Measurements from ENCODE around the gene TEX261.
"Not testable (repeated sequence)": the region's sequence is repeated elsewhere in the genome, so short reads cannot be mapped to it uniquely, and the experiment has no call there.

The TEX261 gene

DNA sequence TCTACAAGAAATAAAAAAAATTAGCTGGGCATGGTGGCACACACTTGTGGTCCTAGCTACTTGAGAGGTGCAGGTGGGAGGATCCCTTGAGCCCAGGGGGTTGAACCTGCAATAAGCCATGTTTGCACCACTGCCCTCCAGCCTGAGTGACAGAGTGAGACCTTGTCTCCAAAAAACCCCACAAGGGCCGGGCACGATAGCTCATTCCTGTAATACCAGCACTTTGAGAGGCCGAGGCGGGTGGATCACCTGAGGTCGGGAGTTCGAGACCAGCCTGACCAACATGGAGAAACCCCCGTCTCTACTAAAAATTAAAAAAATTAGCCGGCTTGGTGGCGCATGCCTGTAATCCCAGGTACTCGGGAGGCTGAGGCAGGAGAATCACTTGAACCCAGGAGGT, 5.3 kb upstream of the TEX261 start:
- DNase-seq = not testable (repeated sequence)

DNA sequence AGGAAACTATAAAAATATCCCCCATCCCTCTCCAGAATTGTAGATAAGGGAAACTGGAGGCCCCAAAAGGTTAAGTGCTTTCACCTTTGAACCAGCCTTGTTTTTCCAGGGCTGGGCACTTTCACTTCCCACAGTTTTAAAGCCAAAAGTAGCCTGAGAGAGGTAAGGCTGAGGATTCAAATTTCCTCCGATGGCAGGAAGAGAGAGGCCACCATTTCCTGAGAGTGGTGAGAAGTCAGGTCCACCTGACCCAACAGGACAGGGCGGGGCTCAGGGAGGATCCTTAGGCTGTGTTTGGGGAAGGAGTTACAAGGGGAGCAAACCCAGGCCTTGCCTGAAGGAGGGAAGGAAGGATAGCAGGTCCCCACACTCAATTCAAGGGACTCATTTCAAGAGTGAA, 4.7 kb upstream of the TEX261 start:
- no peak for DNase-seq

DNA sequence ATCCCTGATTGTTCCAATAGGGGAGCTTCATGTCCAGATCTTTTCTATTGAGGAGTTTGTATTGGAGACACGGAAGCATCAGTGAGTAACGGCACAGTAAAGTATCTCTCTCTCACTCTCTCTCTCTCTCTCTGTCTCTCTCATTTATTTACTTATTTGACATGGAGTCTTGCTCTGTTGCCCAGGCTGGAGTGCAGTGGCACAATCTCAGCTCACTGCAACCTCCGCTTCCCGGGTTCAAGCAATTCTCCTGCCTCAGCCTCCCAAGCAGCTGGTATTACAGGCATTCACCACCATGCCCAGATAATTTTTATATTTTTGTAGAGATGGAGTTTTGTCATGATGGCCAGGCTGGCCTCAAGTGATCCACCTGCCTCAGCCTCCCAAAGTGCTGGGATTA, 4.2 kb upstream of the TEX261 start:
- DNase-seq = not testable (repeated sequence)

DNA sequence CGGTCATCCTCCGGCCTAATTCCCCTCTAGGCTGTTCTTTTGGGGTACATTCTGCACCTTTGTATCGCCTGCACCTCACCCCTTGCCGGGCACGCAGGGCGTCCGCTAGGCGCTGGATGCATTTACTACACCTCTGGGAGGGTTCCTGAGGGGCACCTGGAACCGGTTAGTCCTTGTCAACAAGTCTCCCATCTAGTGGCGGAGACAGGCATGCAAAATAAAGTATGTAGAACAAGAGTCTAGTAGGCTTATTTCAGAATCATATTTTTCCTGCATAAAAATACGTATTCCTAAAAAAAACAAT, 705 bp upstream of the TEX261 start:
- DNase-seq = peak; percentile 28

DNA sequence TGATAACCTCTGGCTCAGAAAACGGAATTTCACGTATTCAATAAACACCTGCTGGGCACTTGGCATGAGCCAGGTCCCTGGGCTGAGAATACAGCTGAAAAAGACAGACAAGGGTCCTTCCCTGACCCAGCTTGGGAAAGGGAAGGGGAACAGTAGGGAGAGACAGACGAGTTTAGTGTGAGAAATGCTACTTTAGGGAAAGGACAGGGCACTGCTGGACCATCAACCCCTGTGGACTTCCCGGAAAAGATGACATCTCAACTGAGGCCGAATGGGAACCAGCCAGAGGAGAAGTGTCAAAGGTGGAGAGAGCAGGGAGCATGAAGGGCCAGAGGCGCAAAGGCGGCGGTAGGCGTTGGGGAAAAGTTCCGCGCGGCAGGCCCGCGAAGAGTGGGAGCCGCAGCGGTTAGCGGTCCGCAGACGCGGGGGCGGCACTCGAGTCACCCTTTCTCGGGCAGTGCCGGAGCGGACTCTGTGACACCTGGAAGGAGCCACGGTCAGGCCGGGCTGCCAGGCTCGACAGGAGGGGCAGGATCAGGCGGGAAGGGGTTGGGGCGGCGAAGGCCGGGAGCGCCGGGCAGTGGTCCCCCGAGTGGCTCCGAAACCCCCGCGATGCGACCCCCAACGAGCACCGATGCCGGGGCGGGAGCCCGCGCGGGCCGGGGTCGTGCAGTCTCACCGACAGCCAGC, 519 bp downstream of the TEX261 start:
- peak; percentile 4 for DNase-seq

DNA sequence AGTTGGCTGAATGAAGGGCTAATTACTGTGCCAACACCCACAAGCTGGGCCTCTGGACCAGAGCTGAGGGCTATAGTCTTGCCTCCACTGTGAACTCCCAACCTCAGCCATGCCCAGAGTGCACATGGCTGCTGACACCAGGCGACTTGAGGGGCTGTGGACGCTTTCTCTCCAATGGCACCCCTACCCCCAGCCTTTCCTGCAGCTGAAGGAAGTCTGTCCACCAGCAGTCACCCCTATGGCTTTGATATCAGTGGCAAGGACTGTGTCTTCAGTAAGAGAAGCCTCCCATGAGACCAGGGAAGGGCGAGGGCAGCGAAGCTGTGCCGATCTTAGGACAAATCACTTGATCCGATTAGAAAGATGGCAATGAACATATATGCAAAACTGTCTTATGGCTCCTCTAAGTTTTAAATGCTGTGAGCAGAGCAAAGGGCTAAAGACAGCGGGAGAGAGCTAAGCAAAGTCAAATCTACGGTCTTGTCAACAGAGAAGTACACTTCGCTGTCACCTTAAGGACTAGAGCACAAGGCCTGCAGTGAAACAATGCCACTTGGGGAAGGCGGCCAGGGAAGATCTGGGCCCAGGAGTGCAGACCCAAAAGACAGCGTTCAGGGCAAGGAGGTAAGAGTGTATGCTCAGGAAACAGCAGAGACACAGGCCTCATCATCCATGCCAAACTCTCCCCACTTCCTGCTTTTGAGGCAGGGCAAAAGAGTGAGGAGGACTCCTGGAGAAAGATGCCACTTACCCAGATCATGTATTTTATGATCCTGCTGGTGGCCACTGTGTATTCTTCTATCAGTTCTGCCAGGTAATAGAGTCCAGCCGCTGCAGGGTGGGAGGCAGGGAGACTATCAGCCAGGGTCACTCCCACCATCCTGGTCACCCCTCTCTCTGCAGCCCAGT, 1.5 kb downstream of the TEX261 start:
- DNase-seq = no peak

DNA sequence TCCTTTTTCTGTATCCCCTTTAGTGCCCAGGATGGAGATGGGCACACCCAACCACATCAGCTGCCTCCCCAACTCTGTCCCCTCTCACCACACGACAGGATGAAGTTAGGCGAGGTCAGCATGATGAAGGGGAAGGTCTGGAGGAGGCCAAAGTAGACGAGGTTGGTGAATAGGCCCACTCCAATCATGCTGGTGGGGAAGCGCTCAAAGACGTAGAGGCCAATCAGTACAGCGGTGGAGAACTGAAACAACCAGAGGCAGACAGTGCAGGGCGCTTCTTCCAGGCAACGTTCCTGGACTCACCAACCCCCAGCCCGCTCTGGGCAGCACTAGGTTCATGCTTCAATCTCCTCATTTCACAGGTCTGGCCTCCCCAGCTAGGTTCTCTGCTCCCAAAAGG, 2.9 kb downstream of the TEX261 start:
- no peak for DNase-seq

DNA sequence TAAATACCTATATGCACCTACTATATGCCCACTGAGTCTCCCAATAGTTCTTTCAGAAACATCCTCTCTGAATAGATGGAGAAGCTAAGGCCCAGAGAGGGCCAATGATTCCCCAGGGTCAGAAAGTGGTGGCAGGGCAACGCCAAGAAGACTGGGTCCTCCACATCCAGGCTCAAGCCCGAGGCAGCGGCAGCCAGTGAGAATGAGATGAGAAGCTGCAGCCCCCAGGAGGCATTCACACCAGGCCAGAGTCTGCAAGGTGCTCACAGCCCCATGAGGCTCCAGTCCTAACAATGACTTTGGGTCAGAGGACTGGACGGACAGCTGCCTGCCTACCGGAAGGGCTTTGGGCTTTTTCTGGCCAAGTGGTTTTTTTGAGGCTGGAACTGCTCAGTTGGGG, 3.5 kb downstream of the TEX261 start:
- DNase-seq = no peak

DNA sequence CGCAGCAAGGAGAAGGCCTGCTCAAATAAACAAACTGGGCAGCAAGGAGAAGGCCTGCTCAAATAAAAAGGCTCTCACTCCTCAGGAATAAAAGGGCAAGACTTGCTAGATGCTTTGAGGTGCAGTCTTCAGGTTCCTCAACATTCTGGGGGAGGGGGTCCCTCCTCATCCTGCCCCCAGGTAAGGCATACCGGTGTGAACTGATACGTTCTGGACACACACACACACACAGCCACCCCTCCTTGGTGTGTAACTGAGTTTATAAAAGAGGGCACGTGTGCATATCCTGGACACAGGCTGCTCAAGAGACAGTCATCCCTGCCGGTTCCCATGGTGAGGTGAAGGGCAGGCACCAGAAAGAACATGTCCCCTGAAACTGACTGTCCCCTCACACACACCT, 4.5 kb downstream of the TEX261 start:
- DNase-seq = no peak

DNA sequence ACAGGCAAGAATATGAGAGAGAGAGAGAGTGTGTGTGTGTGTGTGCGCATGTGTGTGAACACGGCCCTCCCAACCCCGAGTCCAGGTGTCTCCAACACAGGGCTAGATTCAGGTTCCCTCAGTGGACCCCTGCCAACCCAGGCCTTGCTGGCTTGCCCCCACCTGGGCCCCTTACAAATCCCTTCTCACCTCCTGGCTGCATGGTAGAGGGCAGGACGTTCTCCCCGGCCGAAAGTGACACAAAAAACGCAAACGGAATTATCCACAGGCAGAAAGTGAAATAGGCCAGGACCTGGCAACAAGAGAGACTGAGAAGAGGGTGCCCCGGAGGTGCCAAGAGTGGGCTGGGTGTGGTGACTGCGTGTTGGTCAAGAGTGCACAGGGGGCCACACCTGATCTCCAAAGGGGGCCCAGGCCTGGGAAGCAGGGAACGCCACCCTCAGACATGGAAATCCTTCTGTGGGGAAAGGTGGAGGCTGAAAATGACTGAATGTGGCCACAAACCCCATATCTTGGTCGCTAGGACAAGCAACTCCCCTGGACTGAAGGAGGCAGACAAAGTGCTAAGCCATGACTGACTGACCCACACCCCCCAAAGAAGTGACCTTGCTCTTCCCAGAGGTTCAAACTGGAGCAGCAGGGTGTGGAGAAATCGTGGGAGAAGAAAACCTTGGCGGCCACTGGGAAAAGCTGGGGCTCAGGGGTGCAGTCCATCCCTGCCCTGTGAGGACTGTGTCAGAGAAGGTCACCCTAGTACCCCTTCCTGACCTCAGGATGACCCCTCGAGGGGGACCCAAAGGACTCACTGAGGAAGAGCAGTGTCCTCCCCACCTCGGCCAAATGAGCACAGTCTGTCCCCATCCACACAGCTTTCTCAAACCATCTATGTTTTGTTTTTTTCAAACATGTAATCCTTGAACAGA, 5.7 kb downstream of the TEX261 start:
- DNase-seq = no peak

DNA sequence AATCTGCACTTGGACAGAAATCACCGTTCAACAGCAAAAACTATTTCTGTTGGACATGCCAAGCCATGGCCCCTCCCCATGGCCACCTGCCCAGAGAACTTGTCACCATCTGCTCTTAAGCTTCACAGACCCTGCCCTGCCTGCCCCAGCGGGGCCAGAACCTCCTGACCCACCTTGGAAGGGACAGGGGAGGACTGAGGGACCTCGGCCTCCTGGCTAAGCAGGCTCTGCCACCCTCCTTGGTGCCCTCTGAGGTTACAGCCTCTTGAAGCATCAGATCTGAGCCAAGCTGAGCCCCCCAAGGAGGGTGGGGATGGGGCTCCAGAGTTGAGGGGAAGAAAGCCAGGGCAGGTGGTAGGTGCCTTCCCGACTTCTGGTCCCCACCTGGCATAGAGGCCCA, 6.5 kb downstream of the TEX261 start:
- no peak for DNase-seq

DNA sequence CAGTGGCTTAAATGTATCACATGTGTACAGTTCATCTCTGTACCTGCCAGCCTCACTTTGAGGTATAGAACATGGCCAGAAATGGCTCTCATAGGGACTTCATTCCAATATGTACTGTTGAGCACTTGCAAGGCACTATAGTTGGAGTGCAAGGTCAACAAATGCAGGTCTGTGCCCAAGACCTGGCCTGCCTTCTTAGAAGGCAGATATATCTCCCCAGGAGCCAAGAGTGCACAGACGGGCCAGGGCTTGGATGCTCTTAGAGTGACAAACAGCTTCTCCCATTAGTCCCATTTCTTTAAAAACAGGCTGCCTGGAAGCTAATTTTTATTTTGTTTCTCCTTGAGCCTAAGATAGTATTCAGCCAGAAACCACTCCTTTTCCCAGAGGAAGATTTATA, 7.3 kb downstream of the TEX261 start:
- DNase-seq = no peak

DNA sequence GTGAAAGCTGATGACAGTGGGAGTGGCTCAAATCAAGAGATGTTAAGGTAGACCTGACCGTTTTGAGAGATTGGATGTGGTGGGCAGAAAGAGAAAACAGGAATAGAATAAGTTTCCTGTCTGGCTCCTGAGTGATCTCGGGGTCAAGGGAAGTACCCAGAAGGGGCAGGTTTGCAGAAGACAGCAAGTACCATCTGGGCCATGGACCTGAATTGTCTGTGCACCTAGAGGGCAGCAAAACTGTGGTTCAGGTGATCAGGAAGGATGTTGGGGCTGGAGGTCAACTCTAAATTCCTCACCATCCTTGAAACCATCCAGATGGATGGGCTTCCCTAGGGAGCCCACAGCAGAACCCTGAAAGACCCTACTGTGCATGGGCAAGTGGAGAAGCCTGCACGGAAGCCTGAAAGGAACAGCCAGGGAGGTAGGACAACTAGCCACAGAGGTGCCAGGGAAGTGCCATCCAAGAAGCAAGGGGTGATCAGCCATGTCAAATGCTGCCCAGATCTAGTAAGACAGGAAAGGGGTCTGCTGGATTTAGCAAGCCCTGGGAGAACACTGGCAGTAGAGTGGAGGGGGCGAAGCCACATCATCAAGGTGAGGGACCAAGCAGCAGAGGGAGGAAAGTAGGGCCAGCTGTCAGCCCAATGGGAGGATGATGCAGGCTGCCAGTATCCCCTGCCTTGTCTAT, 8.0 kb downstream of the TEX261 start:
- no peak for DNase-seq

DNA sequence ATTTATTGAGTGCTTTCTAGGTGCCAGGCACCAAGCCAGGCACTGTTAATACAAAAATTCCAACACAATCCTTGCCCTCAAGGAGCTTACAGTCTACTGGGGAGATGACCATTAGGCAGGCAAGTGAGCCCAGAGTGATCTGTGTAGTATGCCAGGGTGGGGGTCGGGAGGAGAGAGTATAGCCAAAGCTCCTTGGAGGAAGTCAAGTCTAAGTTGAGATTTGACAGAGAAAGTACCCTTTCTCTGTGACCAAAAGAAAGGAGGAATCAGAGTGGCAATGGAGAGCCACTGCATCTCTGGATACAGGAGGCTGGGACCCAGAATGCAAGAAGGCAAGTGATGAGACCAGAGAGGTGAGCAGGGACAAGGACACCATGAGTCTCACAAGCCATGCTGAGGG, 8.7 kb downstream of the TEX261 start:
- DNase-seq = no peak

DNA sequence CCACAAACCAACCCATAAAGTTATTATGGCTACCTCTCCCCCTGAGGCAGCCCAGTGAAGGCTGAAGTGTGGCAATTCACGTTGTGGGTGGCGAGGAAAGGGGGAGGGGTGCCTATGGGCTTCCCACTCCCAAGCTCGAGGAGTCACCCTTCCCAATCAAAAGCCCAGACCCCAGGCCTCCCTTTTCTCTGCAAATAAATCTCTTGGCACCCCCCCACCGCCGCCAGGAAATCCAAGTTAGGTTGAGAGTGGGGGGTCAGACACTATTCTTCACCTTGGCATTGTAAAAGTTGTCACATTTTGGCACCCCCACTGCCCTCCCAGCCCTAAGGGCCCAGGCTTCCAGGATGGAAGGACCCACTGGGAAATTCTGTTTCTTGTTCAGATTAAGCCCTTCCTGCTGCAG, 9.4 kb downstream of the TEX261 start:
- no peak for DNase-seq

DNA sequence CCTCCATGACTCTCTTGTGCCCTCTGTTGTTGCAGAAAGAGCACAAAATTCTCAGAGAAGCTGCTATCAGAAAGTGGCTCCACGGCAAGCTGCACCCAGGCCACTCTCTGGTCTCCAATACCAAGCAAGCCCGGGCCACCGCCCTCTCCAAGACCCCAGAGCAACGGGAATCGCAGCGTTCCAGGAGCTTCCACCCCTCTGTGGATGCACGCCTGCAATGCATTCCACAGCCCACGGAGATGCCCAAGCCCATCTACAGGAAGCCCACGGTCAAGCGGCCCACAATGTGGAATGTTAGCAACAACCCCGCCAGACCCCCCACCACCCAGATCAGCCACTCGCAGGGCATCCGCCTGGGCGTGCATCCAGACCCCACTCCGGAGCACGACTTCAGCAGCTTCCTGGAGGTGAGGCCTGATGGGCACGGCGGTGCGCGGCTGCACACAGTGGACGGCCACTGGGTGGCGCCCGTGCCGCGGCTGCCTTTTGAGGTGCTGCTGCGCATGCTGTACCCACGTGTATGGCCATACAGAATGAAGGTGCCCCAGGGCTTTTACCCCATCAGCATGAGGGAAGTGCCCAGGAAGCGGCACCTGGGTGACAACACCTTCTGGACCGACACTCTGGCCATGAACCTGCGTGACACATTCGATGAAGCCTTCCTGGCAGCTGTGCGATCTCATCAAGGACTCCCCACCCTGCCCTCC, 9.9 kb downstream of the TEX261 start:
- no peak for DNase-seq

DNA sequence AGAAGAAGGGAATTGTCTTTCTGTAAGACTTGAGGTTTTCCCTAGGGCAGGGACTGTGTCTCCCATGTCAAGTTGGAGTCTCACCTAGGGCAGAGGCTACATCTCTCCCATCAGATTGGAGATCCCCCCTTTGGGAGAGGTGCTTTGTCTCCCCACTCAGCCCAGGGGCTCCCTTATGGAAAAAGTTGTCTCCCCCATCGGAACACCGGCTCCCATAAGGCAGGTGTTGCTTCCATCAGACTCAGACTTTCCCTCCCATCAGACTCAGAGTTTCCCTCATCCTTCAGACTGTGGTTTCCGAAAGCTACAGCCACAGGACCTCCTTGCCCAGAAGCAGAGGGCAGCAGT, 10.5 kb downstream of the TEX261 start:
- no peak for DNase-seq

DNA sequence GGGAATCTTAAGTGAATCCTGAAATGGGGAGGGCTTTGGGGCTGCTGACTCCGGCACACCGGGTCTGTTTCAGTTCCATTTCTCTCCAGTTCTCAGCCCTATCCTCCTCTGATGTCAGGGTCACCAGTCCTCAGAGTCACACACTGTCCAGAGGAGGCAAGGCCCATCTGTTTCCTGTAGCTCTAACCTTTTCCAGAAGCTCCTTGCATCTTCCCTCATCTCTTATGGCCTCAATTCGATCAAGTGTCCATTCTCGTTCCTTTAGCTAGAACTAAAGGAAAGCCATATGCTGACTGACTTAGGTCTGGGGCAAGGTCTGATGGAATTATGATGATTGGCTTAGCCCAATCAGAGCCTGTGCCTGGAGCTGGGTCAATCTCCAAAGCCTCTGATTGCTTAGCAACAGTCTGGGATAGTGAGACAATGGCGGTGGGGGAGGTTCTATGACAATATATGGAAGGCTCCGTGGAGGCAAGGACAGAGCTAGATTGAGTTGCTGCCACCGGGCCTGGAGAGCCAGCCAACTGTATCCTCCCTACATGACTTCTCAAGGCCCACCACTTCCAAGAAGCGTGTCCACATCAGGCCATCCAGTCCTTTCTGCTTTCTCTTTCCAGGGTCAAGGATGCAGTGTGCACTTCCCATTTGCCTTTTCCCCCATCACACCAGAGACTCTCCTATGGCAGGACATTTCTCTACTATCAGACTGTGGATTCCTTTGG, 11.0 kb downstream of the TEX261 start:
- DNase-seq = no peak

DNA sequence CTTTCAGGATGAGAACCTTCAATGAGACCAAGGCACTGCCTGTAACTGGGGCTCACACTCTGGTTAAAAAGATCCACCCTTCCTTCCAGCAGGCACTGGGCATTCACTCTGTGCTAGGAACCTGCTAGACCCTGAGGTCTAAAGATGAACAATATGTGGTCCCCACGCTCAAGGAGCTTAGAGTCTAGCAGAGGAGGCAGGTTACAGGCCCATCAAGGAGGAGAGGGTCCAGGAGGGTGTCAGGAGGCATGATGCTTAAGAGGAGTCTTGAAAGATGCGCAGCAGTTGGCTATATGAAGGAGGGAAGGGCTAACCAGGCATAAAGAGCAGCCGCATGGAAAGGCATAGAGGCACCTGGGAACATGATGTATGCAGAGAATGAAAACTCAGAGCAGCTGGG, 11.7 kb downstream of the TEX261 start:
- DNase-seq = no peak

DNA sequence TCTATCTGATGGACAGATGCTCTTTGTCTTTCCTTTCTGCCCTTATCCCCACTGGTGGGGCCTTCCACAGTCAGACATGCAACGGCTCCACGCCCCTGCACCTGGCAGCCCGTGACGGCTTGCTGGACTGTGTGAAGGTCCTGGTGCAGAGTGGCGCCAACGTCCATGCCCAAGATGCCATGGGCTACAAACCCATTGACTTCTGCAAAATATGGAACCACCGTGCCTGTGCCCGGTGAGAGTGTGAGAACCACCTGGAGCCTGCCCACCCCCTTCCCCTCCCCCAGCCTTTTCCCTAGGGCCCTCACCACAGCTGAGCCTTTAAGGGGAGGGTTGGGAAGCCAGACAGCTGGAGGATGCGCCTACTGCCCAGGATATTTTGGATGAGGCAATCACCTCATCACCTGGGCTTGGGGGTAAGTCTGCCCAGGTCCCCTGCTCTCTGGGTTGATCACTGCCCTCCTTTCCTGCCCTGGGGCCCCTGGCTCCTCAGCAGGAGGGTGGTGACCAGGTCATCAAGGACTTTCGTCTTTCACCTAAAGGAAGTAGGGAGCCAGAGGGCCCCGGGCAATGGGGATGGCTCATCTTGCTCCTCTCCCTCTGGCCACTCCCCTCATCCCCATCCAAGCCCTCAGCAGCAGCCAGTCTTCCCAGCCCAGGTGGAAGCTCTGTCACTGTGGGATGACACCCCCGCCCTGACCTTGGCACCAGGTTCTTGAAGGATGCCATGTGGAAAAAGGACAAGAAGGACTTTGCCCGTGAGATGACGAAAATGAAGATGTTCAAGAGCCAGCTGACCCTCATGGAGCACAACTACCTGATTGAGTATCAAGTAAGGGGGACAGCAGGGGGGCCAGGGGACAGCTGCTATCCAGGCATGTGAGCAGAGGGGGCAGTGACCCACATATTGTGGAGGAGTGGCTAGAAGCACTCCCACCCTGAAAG, 12.5 kb downstream of the TEX261 start:
- no peak for DNase-seq

DNA sequence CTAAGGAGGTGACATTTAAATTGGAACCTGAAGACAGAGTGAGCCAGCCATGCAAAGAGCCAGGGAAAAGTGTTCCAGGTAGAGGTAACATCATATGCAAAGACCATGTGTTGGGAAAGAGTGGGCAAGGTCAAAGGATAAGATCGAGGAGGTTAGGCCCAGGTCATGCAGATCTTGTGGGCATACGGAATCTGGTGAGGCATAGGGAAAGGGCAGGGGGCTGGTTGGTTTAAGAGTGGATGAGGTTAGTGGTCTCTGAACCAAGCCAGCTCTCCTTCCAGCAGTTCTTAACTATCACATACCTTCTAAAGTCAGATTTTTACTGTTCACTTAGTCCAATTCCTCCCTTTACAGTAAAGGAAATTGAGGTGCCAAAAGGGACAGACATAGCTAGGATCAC, 13.3 kb downstream of the TEX261 start:
- DNase-seq = no peak
